Parathyroid adenoma (tissue), 2 donors: ENCODE data around the gene SDHB.

ENCODE experiments used
- H2AFZ ChIP-seq: fragments of 300-600 bp; sonication (generic); one replicate; pipeline ENCODE4 v1.7.0; 2017; ENCODE audit warnings: antibody characterized with exemption, mild to moderate bottlenecking
- H3K27ac ChIP-seq: fragments of 300-600 bp; sonication (generic); one replicate; pipeline ENCODE4 v1.7.0; 2017
- H3K27me3 ChIP-seq: fragments of 300-600 bp; sonication (generic); one replicate; pipeline ENCODE4 v1.7.0; 2017; ENCODE audit warnings: low read length; ENCODE audit not compliant: control insufficient read depth, insufficient read depth
- H3K36me3 ChIP-seq: fragments of 300-600 bp; sonication (generic); one replicate; pipeline ENCODE4 v1.7.0; 2017; ENCODE audit warnings: low read length; ENCODE audit not compliant: control insufficient read depth, insufficient read depth
- H3K4me1 ChIP-seq: fragments of 300-600 bp; sonication (generic); one replicate; pipeline ENCODE4 v1.7.0; 2017; ENCODE audit warnings: control low read depth
- H3K4me2 ChIP-seq: fragments of 300-600 bp; sonication (generic); one replicate; pipeline ENCODE4 v1.7.0; 2017; ENCODE audit warnings: low read length
- H3K4me3 ChIP-seq: fragments of 300-600 bp; sonication (generic); one replicate; pipeline ENCODE4 v1.7.0; 2017; ENCODE audit warnings: low read depth, low read length
- H3K79me2 ChIP-seq: fragments of 300-600 bp; sonication (generic); one replicate; pipeline ENCODE4 v1.7.0; 2017; ENCODE audit warnings: control low read depth
- H3K9ac ChIP-seq: fragments of 300-600 bp; sonication (generic); one replicate; pipeline ENCODE4 v1.7.0; 2017; ENCODE audit warnings: mild to moderate bottlenecking
- H3K9me3 ChIP-seq: fragments of 300-600 bp; sonication (generic); one replicate; pipeline ENCODE4 v1.7.0; 2017; ENCODE audit warnings: low read length; ENCODE audit not compliant: control insufficient read depth
- TF ChIP-seq, protein P1 (sequence below): fragments of 300-600 bp; sonication (generic); IDR thresholded peaks from one replicate; pipeline ENCODE4 v1.7.0; 2017; ENCODE audit warnings: antibody characterized with exemption, mild to moderate bottlenecking
- donor health status: primary hyperparathyroidism.

The SDHB gene

DNA sequence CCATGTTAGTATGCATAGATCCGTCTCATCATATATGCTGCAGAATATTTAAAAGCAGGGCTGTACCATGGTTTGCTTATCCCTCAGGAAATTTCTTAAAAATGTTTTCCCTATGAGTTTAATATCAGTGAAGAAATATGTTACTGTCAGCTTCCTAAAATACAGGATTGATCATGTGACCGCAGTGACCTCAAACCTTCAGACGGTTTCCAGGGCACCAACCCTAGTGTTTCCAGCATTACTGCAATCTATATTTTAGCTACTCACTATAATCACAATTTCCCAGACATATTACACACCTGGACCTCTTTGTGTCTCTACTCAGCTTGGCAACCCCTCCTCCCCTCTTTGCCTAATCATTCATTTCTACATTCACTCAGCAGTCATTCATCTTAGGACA, 7.7 kb upstream of the SDHB start:
- Histone ChIP-seq H3K9ac (no peak overlapping the region), H3K36me3 (no peaks in the 10 kb centered on the region), H2AFZ (no peak overlapping the region), H3K9me3 (no peaks in the 10 kb centered on the region), H3K4me3 (no peak overlapping the region), H3K79me2 (no peaks in the 10 kb centered on the region), H3K27me3 (no peaks in the 10 kb centered on the region), H3K4me1 (no peaks in the 10 kb centered on the region), H3K4me2 (no peak overlapping the region), H3K27ac (no peak overlapping the region)
- TF ChIP-seq, protein P1, sequence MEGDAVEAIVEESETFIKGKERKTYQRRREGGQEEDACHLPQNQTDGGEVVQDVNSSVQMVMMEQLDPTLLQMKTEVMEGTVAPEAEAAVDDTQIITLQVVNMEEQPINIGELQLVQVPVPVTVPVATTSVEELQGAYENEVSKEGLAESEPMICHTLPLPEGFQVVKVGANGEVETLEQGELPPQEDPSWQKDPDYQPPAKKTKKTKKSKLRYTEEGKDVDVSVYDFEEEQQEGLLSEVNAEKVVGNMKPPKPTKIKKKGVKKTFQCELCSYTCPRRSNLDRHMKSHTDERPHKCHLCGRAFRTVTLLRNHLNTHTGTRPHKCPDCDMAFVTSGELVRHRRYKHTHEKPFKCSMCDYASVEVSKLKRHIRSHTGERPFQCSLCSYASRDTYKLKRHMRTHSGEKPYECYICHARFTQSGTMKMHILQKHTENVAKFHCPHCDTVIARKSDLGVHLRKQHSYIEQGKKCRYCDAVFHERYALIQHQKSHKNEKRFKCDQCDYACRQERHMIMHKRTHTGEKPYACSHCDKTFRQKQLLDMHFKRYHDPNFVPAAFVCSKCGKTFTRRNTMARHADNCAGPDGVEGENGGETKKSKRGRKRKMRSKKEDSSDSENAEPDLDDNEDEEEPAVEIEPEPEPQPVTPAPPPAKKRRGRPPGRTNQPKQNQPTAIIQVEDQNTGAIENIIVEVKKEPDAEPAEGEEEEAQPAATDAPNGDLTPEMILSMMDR, result no peak

DNA sequence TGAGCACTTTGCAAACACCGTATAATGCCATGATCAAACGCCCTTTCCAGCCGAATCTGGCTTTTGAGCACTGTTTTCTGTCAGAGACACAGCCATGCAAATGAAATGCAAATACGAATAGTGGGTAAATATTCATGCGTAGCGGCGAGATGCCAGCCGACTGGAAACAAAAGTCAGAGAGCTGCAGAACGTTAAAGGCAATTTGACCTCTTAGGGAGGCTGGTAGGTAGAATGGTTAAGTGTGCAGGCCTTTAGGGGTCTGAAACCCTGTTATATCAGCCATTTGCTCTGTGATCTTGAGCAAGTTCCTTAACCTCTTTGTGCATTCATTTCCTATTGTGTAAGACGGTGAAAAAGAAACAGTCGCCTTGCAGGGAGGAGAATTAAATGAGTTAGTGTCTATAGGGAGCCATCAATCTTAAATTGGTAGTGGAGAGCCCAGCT, 6.5 kb upstream of the SDHB start:
- Histone ChIP-seq H2AFZ (no peak overlapping the region), H3K27ac (no peak overlapping the region), H3K4me3 (no peak overlapping the region), H3K36me3 (no peaks in the 10 kb centered on the region), H3K4me1 (no peaks in the 10 kb centered on the region), H3K9ac (no peak overlapping the region), H3K4me2 (no peak overlapping the region), H3K79me2 (no peaks in the 10 kb centered on the region), H3K9me3 (no peaks in the 10 kb centered on the region), H3K27me3 (no peaks in the 10 kb centered on the region)
- TF ChIP-seq, protein P1, result no peak

GRCh38 chr1:17059391-17060305, 5.8 kb upstream of the SDHB start:
- H3K4me1 ChIP-seq, result no peaks in the 10 kb centered on the region
- TF ChIP-seq, protein P1, result peak; percentile 31
- H3K4me2 ChIP-seq, result no peak overlapping the region
- no peak overlapping the region for H3K4me3 ChIP-seq
- no peak overlapping the region for H3K9ac ChIP-seq
- no peaks in the 10 kb centered on the region for H3K9me3 ChIP-seq
- H3K79me2 ChIP-seq, result no peaks in the 10 kb centered on the region
- H2AFZ ChIP-seq, result no peak overlapping the region
- H3K36me3 ChIP-seq, result no peaks in the 10 kb centered on the region
- no peak overlapping the region for H3K27ac ChIP-seq
- no peaks in the 10 kb centered on the region for H3K27me3 ChIP-seq

- H3K4me2 ChIP-seq, result no peak overlapping the region
- H3K4me3 ChIP-seq, result no peak overlapping the region
- H3K27ac ChIP-seq, result no peak overlapping the region
- TF ChIP-seq, protein P1, result no peak
- no peak overlapping the region for H3K9ac ChIP-seq
- no peaks in the 10 kb centered on the region for H3K36me3 ChIP-seq
- no peaks in the 10 kb centered on the region for H3K4me1 ChIP-seq
- H2AFZ ChIP-seq, result no peak overlapping the region
- H3K79me2 ChIP-seq, result peaks cover 12% of the 10 kb centered on the region
- no peaks in the 10 kb centered on the region for H3K27me3 ChIP-seq
- no peaks in the 10 kb centered on the region for H3K9me3 ChIP-seq
Measured at GRCh38 chr1:17056551-17056950, 2.7 kb upstream of the SDHB start.

GRCh38 chr1:17055801-17056200, 2.0 kb upstream of the SDHB start:
- TF ChIP-seq, protein P1, result no peak
- Histone ChIP-seq H3K9me3 (no peaks in the 10 kb centered on the region), H3K9ac (no peak overlapping the region), H3K27me3 (no peaks in the 10 kb centered on the region), H3K27ac (no peak overlapping the region), H2AFZ (no peak overlapping the region), H3K36me3 (no peaks in the 10 kb centered on the region), H3K4me3 (no peak overlapping the region), H3K4me2 (no peak overlapping the region), H3K4me1 (no peaks in the 10 kb centered on the region), H3K79me2 (peaks cover 12% of the 10 kb centered on the region)
